Fibroblast of skin of left quadriceps (primary cell): ENCODE measurements around the gene STUM.

Experiments
- DNase-seq, 2 experiments: peaks; one replicate each; pipeline ENCODE4 v3.0.0-alpha.2; 2013; ENCODE audit warnings: low read depth in 2 of 2

The STUM gene

GRCh38 chr1:226560243-226560642 is 11.7 kb downstream of the STUM start:
- DNase-seq: no peak

- DNase-seq: no peak
Observed at GRCh38 chr1:226562989-226563388, 14.4 kb downstream of the STUM start.

- no peak for DNase-seq
Observed at GRCh38 chr1:226563666-226564065, 15.1 kb downstream of the STUM start.

- DNase-seq: no peak
Observed at GRCh38 chr1:226565476-226565875, 16.9 kb downstream of the STUM start.

- no peak for DNase-seq
Observed at GRCh38 chr1:226566234-226566633, 17.7 kb downstream of the STUM start.

- DNase-seq: no peak
Observed at GRCh38 chr1:226566760-226567159, 18.2 kb downstream of the STUM start.

- no peak for DNase-seq
Observed at GRCh38 chr1:226568077-226568831, 19.7 kb downstream of the STUM start.

- DNase-seq: no peak
Observed at GRCh38 chr1:226568975-226569741, 20.6 kb downstream of the STUM start.

GRCh38 chr1:226569879-226570547 is 21.4 kb downstream of the STUM start:
- DNase-seq: no peak

GRCh38 chr1:226571893-226572292 is 23.3 kb downstream of the STUM start:
- DNase-seq: no peak

- DNase-seq: no peak
Observed at GRCh38 chr1:226572325-226572726, 23.8 kb downstream of the STUM start.

- no peak for DNase-seq
Observed at GRCh38 chr1:226574044-226574443, 25.5 kb downstream of the STUM start.

GRCh38 chr1:226574591-226575435 is 26.2 kb downstream of the STUM start:
- DNase-seq: no peak

- no peak for DNase-seq
Observed at GRCh38 chr1:226575436-226575720, 26.8 kb downstream of the STUM start.

GRCh38 chr1:226575739-226576378 is 27.3 kb downstream of the STUM start:
- no peak for DNase-seq

GRCh38 chr1:226576601-226577000 is 28.0 kb downstream of the STUM start:
- no peak for DNase-seq

- no peak for DNase-seq
Observed at GRCh38 chr1:226577401-226578180, 29.0 kb downstream of the STUM start.

GRCh38 chr1:226578946-226579578 is 30.5 kb downstream of the STUM start:
- no peak for DNase-seq

- no peak for DNase-seq
Observed at GRCh38 chr1:226579781-226580323, 31.3 kb downstream of the STUM start.
